Measurements from ENCODE around the gene ICOS.

DNA sequence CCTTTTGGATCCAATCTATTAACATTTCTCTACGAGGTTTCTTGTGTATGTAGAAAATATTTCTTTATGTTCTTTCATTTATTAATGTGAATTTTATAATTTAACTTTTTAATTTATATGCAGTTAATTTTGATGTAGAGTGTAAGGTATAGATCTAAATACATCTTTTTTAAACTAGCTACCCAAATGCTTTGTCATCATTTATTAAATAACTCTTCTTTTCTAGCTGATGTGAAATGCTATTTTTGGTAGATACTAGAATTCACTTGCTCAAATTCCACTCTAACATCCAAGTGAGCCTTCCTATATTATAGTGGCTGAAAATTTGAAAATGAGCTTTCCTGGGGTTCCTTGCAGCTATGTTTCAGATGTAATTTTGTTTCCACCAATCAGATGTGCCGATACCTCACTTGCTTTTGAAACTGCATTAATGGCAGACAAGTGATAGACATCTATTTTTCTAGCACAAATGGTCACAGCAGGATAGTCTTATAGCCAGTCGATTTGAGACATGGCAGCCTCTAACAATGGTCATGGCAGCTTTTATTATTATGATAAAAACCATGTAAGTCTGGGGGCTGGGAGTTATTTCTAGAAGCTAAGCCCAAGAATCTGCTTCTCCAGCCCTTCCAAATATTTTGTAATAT, 10.9 kb upstream of the ICOS start:
- no peak for TF ChIP-seq POLR2A (IDR thresholded peaks at IDR 0.05)
- TF ChIP-seq, protein P1, sequence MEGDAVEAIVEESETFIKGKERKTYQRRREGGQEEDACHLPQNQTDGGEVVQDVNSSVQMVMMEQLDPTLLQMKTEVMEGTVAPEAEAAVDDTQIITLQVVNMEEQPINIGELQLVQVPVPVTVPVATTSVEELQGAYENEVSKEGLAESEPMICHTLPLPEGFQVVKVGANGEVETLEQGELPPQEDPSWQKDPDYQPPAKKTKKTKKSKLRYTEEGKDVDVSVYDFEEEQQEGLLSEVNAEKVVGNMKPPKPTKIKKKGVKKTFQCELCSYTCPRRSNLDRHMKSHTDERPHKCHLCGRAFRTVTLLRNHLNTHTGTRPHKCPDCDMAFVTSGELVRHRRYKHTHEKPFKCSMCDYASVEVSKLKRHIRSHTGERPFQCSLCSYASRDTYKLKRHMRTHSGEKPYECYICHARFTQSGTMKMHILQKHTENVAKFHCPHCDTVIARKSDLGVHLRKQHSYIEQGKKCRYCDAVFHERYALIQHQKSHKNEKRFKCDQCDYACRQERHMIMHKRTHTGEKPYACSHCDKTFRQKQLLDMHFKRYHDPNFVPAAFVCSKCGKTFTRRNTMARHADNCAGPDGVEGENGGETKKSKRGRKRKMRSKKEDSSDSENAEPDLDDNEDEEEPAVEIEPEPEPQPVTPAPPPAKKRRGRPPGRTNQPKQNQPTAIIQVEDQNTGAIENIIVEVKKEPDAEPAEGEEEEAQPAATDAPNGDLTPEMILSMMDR (IDR thresholded peaks at IDR 0.05), result no peak
